SK-N-SH treated with all-trans-retinoic acid at 6 μM for 48 hours (cell line): ENCODE results near the gene GGA3.
A peak's percentile ranks its signal among the peaks of the same experiment; 100 is the strongest.

ENCODE experiments used
- ATAC-seq: fragments of 200-7000 bp; cut with Tn5 transposase; 3 replicates; pipeline ENCODE4 v1.9.1; 2020; ENCODE audit warnings: mild to moderate bottlenecking, moderate library complexity
- ARNTL ChIP-seq: fragments of 450-650 bp; formaldehyde crosslinking; IDR thresholded peaks from 2 replicates; pipeline ENCODE4 v1.5.0; 2020; ENCODE audit warnings: low read depth, mild to moderate bottlenecking, moderate library complexity, borderline replicate concordance
- BACH2 ChIP-seq: fragments of 250-450 bp; sonication (Bioruptor Pico); IDR thresholded peaks from 2 replicates; pipeline ENCODE4 v1.9.0; 2021; ENCODE audit warnings: mild to moderate bottlenecking, borderline replicate concordance
- CSDC2 ChIP-seq: fragments of 250-450 bp; sonication (Bioruptor Pico); IDR thresholded peaks from 2 replicates; pipeline ENCODE4 v1.5.0; 2020; ENCODE audit warnings: mild to moderate bottlenecking, moderate library complexity
- CSRNP3 ChIP-seq: fragments of 250-450 bp; sonication (Bioruptor Pico); IDR thresholded peaks from 2 replicates; pipeline ENCODE4 v1.5.1; 2021; ENCODE audit warnings: mild to moderate bottlenecking, moderate library complexity
- ESRRG ChIP-seq: fragments of 250-450 bp; sonication (Bioruptor Pico); IDR thresholded peaks from 2 replicates; pipeline ENCODE4 v1.6.1; 2021; ENCODE audit warnings: mild to moderate bottlenecking
- GLIS3 ChIP-seq: fragments of 250-450 bp; sonication (Bioruptor Pico); IDR thresholded peaks from 2 replicates; pipeline ENCODE4 v1.5.0; 2020; ENCODE audit warnings: mild to moderate bottlenecking, moderate library complexity
- ISL1 ChIP-seq: fragments of 250-450 bp; sonication (Bioruptor Pico); IDR thresholded peaks from 2 replicates; pipeline ENCODE4 v2.1.2; 2022; ENCODE audit warnings: mild to moderate bottlenecking, moderate library complexity
- PPARA ChIP-seq: fragments of 250-450 bp; sonication (Bioruptor Pico); IDR thresholded peaks from 2 replicates; pipeline ENCODE4 v1.5.0; 2020; ENCODE audit warnings: mild to moderate bottlenecking, borderline replicate concordance
- RARB ChIP-seq: fragments of 250-450 bp; sonication (Bioruptor Pico); IDR thresholded peaks from 2 replicates; pipeline ENCODE4 v1.8.0; 2021; ENCODE audit warnings: mild to moderate bottlenecking, moderate library complexity
- SNAI2 ChIP-seq: fragments of 250-450 bp; sonication (Bioruptor Pico); IDR thresholded peaks from 2 replicates; pipeline ENCODE4 v1.5.0; 2020; ENCODE audit warnings: mild to moderate bottlenecking, moderate library complexity
- TCF4 ChIP-seq: fragments of 250-450 bp; sonication (Bioruptor Pico); IDR thresholded peaks from 2 replicates; pipeline ENCODE4 v1.8.0; 2021; ENCODE audit warnings: mild to moderate bottlenecking, moderate library complexity, borderline replicate concordance
- TOX ChIP-seq: fragments of 250-450 bp; sonication (Bioruptor Pico); IDR thresholded peaks from 2 replicates; pipeline ENCODE4 v1.8.0; 2021; ENCODE audit warnings: mild to moderate bottlenecking, moderate library complexity, borderline replicate concordance
- TSHZ2 ChIP-seq: fragments of 250-450 bp; sonication (Bioruptor Pico); IDR thresholded peaks from 2 replicates; pipeline ENCODE4 v1.5.0; 2020; ENCODE audit warnings: mild to moderate bottlenecking, moderate library complexity
- ZC3H10 ChIP-seq: fragments of 250-450 bp; sonication (Bioruptor Pico); IDR thresholded peaks from 2 replicates; pipeline ENCODE4 v1.5.1; 2021; ENCODE audit warnings: mild to moderate bottlenecking, moderate library complexity
- ZFP3 ChIP-seq: fragments of 250-450 bp; sonication (Bioruptor Pico); IDR thresholded peaks from 2 replicates; pipeline ENCODE4 v1.5.0; 2020; ENCODE audit warnings: mild to moderate bottlenecking, moderate library complexity
- ZFP30 ChIP-seq: fragments of 450-650 bp; formaldehyde crosslinking; IDR thresholded peaks from 2 replicates; pipeline ENCODE4 v1.5.0; 2022; ENCODE audit warnings: mild to moderate bottlenecking, moderate library complexity
- ZNF565 ChIP-seq: fragments of 450-650 bp; formaldehyde crosslinking; conservative IDR thresholded peaks from 2 replicates; pipeline ENCODE4 v1.5.0; 2020; ENCODE audit warnings: low read depth, mild to moderate bottlenecking, moderate library complexity
- ZNF70 ChIP-seq: fragments of 450-650 bp; formaldehyde crosslinking; IDR thresholded peaks from 2 replicates; pipeline ENCODE4 v1.5.0; 2020; ENCODE audit warnings: mild to moderate bottlenecking, moderate library complexity
- ZNF8 ChIP-seq: fragments of 450-650 bp; formaldehyde crosslinking; IDR thresholded peaks from 2 replicates; pipeline ENCODE4 v1.5.0; 2020; ENCODE audit warnings: mild to moderate bottlenecking, moderate library complexity
- TF ChIP-seq, protein P1 (sequence below): fragments of 250-450 bp; sonication (Bioruptor Pico); IDR thresholded peaks from 2 replicates; pipeline ENCODE4 v1.8.0; 2020; ENCODE audit warnings: mild to moderate bottlenecking, moderate library complexity, borderline replicate concordance

Gene GGA3, protein sequence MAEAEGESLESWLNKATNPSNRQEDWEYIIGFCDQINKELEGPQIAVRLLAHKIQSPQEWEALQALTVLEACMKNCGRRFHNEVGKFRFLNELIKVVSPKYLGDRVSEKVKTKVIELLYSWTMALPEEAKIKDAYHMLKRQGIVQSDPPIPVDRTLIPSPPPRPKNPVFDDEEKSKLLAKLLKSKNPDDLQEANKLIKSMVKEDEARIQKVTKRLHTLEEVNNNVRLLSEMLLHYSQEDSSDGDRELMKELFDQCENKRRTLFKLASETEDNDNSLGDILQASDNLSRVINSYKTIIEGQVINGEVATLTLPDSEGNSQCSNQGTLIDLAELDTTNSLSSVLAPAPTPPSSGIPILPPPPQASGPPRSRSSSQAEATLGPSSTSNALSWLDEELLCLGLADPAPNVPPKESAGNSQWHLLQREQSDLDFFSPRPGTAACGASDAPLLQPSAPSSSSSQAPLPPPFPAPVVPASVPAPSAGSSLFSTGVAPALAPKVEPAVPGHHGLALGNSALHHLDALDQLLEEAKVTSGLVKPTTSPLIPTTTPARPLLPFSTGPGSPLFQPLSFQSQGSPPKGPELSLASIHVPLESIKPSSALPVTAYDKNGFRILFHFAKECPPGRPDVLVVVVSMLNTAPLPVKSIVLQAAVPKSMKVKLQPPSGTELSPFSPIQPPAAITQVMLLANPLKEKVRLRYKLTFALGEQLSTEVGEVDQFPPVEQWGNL

GRCh38 chr17:75261336-75262111 lies at the start of gene GGA3, which contains the start of gene MRPS7:
Gene GGA3 (minus strand): TSS chr17:75261606. CDS start chr17:75261587, 19 bp downstream.
Gene MRPS7 (plus strand): TSS chr17:75261879. CDS start chr17:75261901, 22 bp downstream.
- ATAC-seq: peak; percentile 97
- 0 out of 2 replicates have a peak, but pooled peaks have one; percentile 21 for TF ChIP-seq ZFP3 (CRISPR knock-in tag)
- TF ChIP-seq ZFP30 (CRISPR knock-in tag): no peak
- no peak for TF ChIP-seq SNAI2 (CRISPR knock-in tag)
- TF ChIP-seq, protein P1, sequence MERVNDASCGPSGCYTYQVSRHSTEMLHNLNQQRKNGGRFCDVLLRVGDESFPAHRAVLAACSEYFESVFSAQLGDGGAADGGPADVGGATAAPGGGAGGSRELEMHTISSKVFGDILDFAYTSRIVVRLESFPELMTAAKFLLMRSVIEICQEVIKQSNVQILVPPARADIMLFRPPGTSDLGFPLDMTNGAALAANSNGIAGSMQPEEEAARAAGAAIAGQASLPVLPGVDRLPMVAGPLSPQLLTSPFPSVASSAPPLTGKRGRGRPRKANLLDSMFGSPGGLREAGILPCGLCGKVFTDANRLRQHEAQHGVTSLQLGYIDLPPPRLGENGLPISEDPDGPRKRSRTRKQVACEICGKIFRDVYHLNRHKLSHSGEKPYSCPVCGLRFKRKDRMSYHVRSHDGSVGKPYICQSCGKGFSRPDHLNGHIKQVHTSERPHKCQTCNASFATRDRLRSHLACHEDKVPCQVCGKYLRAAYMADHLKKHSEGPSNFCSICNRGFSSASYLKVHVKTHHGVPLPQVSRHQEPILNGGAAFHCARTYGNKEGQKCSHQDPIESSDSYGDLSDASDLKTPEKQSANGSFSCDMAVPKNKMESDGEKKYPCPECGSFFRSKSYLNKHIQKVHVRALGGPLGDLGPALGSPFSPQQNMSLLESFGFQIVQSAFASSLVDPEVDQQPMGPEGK: 0 out of 2 replicates have a peak, but pooled peaks have one; percentile 36

DNA sequence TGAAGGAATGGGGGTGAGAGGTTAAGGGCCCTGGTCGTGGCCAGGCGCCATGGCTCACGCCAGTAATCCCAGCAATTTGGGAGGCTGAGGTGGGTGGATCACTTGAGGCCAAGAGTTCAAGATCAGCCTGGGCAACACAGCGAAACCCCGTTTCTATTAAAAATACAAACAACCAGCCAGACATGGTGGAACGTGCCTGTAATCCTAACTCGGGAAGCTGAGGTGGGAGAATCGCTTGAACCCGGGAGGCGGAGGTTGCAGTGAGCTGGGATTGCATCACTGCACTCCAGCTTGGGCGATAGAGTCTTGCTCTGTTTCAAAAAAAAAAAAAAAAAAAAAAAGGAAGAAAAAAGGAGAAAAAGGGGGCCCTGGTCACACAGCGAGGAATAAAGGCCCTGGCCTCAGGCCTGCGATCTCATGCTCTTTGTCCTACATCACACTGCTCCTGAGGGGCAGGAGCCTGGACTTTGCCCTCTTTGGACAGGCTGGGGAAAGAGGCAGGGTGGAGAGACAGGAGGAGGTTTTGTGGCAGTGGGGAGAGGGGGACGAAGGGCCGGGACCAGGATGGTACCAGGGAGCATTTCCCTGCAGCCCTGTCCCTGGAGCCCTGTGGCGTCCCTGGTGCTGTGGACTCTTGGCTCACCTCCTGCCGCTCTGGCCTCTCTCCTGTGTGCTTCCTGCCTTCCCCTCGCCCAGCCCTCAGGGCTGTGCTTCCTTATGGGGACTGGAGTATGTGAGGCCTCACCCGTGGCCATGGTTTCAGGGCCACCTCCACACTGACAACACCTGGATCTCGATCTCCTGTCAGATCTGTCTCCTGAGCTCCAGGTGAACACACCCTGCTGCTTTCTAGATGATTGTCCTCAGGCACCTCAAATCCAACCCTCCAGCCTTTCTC lies 47.6 kb upstream of the GGA3 start:
- ATAC-seq: no peak; the same call in 2 of the 3 replicates
- TF ChIP-seq ZFP3 (CRISPR knock-in tag) (no peak), ZNF565 (CRISPR knock-in tag) (no peak), TOX (CRISPR knock-in tag) (no peak), ZNF70 (CRISPR knock-in tag) (no peak), SNAI2 (CRISPR knock-in tag) (no peak), ZFP30 (CRISPR knock-in tag) (no peak), ESRRG (CRISPR knock-in tag) (no peak), GLIS3 (CRISPR knock-in tag) (no peak), TCF4 (CRISPR knock-in tag) (no peak), CSDC2 (CRISPR knock-in tag) (no peak), ARNTL (CRISPR knock-in tag) (no peak), PPARA (no peak), ISL1 (CRISPR knock-in tag) (no peak), TSHZ2 (no peak), RARB (CRISPR knock-in tag) (no peak), ZNF8 (CRISPR knock-in tag) (no peak), ZC3H10 (CRISPR knock-in tag) (no peak), CSRNP3 (CRISPR knock-in tag) (no peak), BACH2 (CRISPR knock-in tag) (no peak)
- TF ChIP-seq, protein P1: no peak
